GM19463 (cell line): Measurements from ENCODE around the gene IER2.
"Not testable (repeated sequence)": the region's sequence is repeated elsewhere in the genome, so short reads cannot be mapped to it uniquely, and the experiment has no call there.

Experiments
- ATAC-seq: cut with Tn5 transposase; IDR thresholded peaks from one replicate; pipeline ENCODE4 v1.9.1; 2021; ENCODE audit warnings: mild to moderate bottlenecking, moderate library complexity; ENCODE audit not compliant: unreplicated experiment

The IER2 gene

GRCh38 chr19:13189600-13189999, 39.4 kb downstream of the IER2 start:
- no peak for ATAC-seq

GRCh38 chr19:13190781-13191540, 40.8 kb downstream of the IER2 start:
- ATAC-seq: no peak

GRCh38 chr19:13195678-13196077, 45.5 kb downstream of the IER2 start:
- ATAC-seq: no peak

GRCh38 chr19:13198634-13199033, 48.4 kb downstream of the IER2 start:
- no peak for ATAC-seq

- not testable (repeated sequence) for ATAC-seq
These were observed 51.9 kb downstream of the IER2 start for GRCh38 chr19:13202112-13202511.
